Lower lobe of right lung (tissue), 2 donors: Measurements from ENCODE around the gene MLYCD. TPM values are rescaled to one million over a fixed set of nuclear protein-coding genes. Genes with fewer than 3 reads are reported as not detected.

Experiments used
- ATAC-seq, 2 donors: fragments of 200-7000 bp; cut with Tn5 transposase; one replicate each; pipeline ENCODE4 v1.9.1; 2020 to 2022; ENCODE audit warnings: mild to moderate bottlenecking in 2 of 2, moderate library complexity in 2 of 2
- DNase-seq: peaks from one replicate; pipeline ENCODE4 v3.0.0-alpha.2; 2020
- H3K27ac ChIP-seq: fragments of 200-600 bp; one replicate; pipeline ENCODE4 v1.8.0; 2022
- H3K27me3 ChIP-seq: fragments of 200-600 bp; one replicate; pipeline ENCODE4 v1.8.0; 2022; ENCODE audit warnings: low read depth
- H3K36me3 ChIP-seq: fragments of 200-600 bp; one replicate; pipeline ENCODE4 v1.8.0; 2022; ENCODE audit warnings: mild to moderate bottlenecking
- H3K4me1 ChIP-seq: fragments of 200-600 bp; one replicate; pipeline ENCODE4 v1.8.0; 2022
- H3K4me3 ChIP-seq: fragments of 200-600 bp; one replicate; pipeline ENCODE4 v1.8.0; 2022; ENCODE audit warnings: mild to moderate bottlenecking
- H3K9me3 ChIP-seq: fragments of 200-600 bp; one replicate; pipeline ENCODE4 v1.8.0; 2022
- intact Hi-C: fragments of 100-400 bp; cut with DNase I; formaldehyde crosslinking; loops from one replicate; pipeline ENCODE4 v1.11.0; 2022
- total RNA-seq: library from RNA; stranded (reverse); fragmentation: NEBNext Ultra II Directional; extraction: Animal tissue kit (Norgen Biotek cat#: 25700); gene quantifications from one replicate; pipeline ENCODE4 v1.2.1, GENCODE V29; 2021
- TF ChIP-seq, protein P1 (sequence below): fragments of 200-600 bp; IDR thresholded peaks from one replicate; pipeline ENCODE4 v1.8.0; 2022; ENCODE audit warnings: antibody characterized with exemption, mild to moderate bottlenecking
- donor health status: DM: no; HTN: yes; CAD: no; lungs with severe emphysema.

Gene MLYCD
- total RNA-seq, 1 donor from 2014 or later: 9.1 TPM

DNA sequence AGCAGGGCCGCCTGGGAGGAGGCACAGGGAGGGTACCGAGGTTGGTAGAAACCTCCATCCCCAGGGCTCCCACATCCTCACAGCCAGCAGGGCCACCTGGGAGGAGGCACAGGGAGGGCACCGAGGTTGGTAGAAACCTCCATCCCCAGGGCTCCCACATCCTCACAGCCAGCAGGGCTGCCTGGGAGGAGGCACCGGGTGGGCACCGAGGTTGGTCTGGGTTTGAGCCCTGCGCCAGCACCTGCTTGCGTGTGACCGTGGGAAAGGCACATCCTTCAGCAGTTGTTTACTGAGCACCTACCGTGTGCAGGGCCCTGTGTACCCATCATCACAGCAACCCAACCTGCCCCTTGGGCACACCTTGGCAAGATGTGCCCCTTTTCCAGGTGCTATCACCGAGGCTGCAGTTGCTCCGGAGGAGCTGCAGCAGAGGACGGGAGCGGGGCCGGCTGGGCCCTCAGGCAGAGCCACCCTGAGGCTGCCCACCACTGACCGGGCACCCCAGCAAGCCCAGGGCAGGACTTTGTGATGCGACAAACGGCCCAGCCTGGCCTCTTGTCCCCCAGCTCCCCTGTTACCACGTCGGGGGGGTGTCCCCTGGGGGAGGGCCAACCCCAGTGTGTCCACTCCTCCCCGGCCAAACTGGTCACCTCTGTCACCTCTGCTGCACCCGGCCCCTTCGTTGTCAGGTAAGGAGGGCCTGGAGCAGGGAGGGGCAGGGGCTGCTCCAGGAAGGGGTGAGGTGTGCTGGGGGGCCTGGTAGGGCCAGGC is 32.0 kb downstream of the MLYCD start:
- Histone ChIP-seq H3K27ac (no peak overlapping the region), H3K4me1 (peaks cover 9% of the 10 kb centered on the region), H3K27me3 (no peaks in the 10 kb centered on the region), H3K4me3 (no peak overlapping the region), H3K9me3 (no peaks in the 10 kb centered on the region), H3K36me3 (no peaks in the 10 kb centered on the region)
- DNase-seq (no peak), ATAC-seq (no peak)
- intact Hi-C loops: no loop called here
- TF ChIP-seq, protein P1, sequence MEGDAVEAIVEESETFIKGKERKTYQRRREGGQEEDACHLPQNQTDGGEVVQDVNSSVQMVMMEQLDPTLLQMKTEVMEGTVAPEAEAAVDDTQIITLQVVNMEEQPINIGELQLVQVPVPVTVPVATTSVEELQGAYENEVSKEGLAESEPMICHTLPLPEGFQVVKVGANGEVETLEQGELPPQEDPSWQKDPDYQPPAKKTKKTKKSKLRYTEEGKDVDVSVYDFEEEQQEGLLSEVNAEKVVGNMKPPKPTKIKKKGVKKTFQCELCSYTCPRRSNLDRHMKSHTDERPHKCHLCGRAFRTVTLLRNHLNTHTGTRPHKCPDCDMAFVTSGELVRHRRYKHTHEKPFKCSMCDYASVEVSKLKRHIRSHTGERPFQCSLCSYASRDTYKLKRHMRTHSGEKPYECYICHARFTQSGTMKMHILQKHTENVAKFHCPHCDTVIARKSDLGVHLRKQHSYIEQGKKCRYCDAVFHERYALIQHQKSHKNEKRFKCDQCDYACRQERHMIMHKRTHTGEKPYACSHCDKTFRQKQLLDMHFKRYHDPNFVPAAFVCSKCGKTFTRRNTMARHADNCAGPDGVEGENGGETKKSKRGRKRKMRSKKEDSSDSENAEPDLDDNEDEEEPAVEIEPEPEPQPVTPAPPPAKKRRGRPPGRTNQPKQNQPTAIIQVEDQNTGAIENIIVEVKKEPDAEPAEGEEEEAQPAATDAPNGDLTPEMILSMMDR: no peak

DNA sequence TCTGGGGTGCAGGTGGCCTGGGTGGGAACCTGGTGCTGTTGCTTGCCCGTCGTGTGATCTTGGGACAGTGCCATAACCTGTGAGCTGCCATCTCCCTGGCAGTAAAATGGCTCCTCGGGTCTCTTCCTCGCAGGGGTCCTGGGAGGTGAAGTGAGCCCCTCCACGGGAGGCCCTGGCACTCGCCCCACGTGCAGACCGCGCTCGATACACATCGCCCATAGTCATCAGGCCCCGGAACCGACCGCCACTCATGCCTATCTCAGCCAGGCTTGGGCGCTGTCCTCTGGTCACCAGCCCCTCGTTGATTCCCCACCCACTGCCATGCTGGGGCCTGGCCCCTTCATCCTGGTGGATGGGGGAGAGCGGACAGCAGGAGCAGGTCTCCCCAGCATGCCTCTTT is 32.6 kb downstream of the MLYCD start:
- peaks cover 5% of the 10 kb centered on the region for H3K4me1 ChIP-seq

DNA sequence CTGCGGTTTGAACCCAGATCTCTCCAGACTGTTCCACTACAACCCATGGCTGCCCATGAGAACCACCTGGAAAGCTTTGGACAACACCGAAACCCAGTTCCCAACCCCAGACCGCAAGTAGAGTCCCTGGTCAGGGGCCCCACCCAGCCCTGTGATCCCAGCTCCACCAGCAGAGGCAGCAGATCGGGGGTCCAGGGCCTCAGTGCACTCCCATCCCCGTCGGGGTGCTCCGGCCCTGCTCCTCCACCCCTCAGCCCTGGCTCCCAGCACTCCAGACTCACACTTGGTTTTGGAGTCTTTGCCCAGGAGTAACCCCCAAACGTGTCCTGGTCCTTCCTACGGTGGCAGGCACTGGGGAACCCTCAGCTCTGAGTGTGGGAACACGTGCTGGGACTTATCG is 33.4 kb downstream of the MLYCD start:
- Histone ChIP-seq H3K4me3 (no peak overlapping the region), H3K4me1 (no peaks in the 10 kb centered on the region), H3K9me3 (no peaks in the 10 kb centered on the region), H3K27me3 (no peaks in the 10 kb centered on the region), H3K36me3 (no peaks in the 10 kb centered on the region), H3K27ac (no peak overlapping the region)
- DNase-seq (no peak), ATAC-seq (no peak)
- intact Hi-C loops: no loop called here
- TF ChIP-seq, protein P1: no peak

More for the DNA sequence above, 32.6 kb downstream of the MLYCD start:
- TF ChIP-seq, protein P1: no peak
- no peak overlapping the region for H3K4me3 ChIP-seq
- H3K27me3 ChIP-seq: no peaks in the 10 kb centered on the region
- ATAC-seq (no peak), DNase-seq (no peak)
- H3K9me3 ChIP-seq: no peaks in the 10 kb centered on the region
- H3K36me3 ChIP-seq: no peaks in the 10 kb centered on the region
- intact Hi-C loops: no loop called here
- H3K27ac ChIP-seq: no peak overlapping the region

DNA sequence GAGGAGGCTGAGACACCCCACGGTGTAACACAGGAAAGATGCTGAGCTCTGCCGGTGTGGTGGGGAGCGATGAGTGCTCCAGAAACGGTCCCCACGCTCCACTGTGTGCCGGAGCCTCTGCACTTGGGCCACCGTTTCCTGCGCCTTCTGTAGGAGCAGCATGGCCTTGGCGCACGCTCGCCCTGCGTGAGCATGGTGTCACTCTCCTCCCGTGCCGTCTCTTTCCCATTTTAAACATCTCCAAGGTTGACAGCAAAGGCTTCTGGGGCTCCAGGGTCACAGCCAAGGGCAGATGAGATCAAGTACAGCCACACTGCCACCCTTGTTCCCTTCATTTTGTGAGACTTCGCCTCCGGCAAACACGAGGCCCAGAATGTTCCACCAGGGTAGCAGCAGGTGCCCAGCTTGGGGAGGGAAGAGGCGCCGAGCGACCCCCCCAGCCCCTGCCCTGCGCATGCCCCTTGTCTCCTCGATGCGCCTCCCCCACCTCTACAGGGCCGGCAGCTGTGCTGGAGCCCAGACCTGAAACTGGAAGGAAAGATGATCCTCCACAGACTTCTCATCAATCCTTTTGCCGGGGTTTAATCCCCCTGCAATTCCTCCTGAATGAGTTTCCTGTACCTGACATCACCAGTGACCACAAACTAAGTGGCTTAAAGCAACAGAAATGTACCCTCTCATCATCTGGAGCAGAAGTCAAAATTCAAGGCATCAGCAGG is 34.2 kb downstream of the MLYCD start:
- TF ChIP-seq, protein P1: no peak
- no peak overlapping the region for H3K27ac ChIP-seq

DNA sequence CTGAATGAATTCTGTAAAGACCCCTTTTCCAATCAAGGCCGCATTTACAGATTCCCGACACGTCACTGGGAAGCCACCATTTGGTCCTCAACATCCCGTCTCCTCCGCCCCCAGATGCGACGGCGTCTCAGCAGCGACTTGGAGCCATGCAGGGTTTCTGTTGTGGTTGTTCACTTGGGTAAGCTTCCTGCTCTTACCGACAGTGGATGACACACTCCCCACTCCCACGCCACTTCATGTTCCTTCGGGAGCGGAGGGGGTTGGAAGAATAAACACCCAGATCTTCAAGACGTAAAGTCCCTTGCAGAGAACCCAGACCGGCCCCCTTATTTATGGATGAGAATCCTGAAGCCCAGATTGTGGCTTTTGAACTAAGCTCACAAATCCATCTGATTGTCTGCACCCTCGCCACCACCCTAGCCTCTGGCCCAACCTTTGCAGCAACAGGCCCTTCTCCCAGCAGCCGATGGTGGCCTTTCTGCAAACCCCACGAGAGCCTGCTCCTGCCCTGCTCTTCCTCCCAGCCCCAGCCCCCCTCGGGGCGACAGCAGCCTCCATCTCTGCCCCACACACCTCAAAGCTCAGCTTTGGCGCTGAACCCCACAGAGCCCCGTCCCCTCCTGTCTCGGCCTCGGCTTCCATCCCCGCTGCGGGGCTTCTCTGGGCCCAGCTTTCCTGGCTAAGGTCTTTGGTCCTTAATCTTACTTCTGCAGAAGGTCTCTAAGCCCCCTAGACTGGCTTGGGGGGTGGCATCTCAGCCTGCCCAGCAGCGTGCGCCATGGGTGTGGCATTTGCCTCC is 35.2 kb downstream of the MLYCD start:
- intact Hi-C loops: no loop called here
- Histone ChIP-seq H3K27me3 (no peaks in the 10 kb centered on the region), H3K4me1 (no peaks in the 10 kb centered on the region), H3K4me3 (no peak overlapping the region), H3K27ac (no peak overlapping the region), H3K9me3 (no peaks in the 10 kb centered on the region), H3K36me3 (no peaks in the 10 kb centered on the region)
- DNase-seq (no peak), ATAC-seq (no peak)
- TF ChIP-seq, protein P1: no peak

More for the DNA sequence above, 34.2 kb downstream of the MLYCD start:
- Histone ChIP-seq H3K9me3 (no peaks in the 10 kb centered on the region), H3K4me1 (no peaks in the 10 kb centered on the region), H3K27me3 (no peaks in the 10 kb centered on the region), H3K4me3 (no peak overlapping the region), H3K36me3 (no peaks in the 10 kb centered on the region)
- intact Hi-C loops: no loop called here
- DNase-seq (no peak), ATAC-seq (no peak)
